ENCODE results near the gene NUP210L.
"Not testable (repeated sequence)": the region's sequence is repeated elsewhere in the genome, so short reads cannot be mapped to it uniquely, and the experiment has no call there.

The NUP210L gene

GRCh38 chr1:154097873-154098272 is 57.0 kb downstream of the NUP210L start:
- DNase-seq (ENCODE audit: low read depth), result no peak

- DNase-seq (ENCODE audit: low read depth), result no peak
Observed at GRCh38 chr1:154095456-154096060, 59.3 kb downstream of the NUP210L start.

GRCh38 chr1:154094411-154094810 is 60.5 kb downstream of the NUP210L start:
- DNase-seq (ENCODE audit: low read depth), result no peak

GRCh38 chr1:154093699-154094098 is 61.2 kb downstream of the NUP210L start:
- DNase-seq (ENCODE audit: low read depth), result no peak

GRCh38 chr1:154091706-154092105 is 63.2 kb downstream of the NUP210L start:
- DNase-seq (ENCODE audit: low read depth), result no peak

GRCh38 chr1:154087574-154087973 is 67.3 kb downstream of the NUP210L start:
- no peak for DNase-seq (ENCODE audit: low read depth)

- not testable (repeated sequence) for DNase-seq (ENCODE audit: low read depth)
Observed at GRCh38 chr1:154083057-154083456, 71.8 kb downstream of the NUP210L start.

- no peak for DNase-seq (ENCODE audit: low read depth)
Observed at GRCh38 chr1:154081386-154082126, 73.3 kb downstream of the NUP210L start.

GRCh38 chr1:154076413-154076812 is 78.5 kb downstream of the NUP210L start:
- DNase-seq (ENCODE audit: low read depth), result no peak

GRCh38 chr1:154075746-154076145 is 79.1 kb downstream of the NUP210L start:
- no peak for DNase-seq (ENCODE audit: low read depth)

- no peak for DNase-seq (ENCODE audit: low read depth)
Observed at GRCh38 chr1:154062309-154062708, 92.6 kb downstream of the NUP210L start.

GRCh38 chr1:154047436-154047835 is 107.4 kb downstream of the NUP210L start:
- not testable (repeated sequence) for DNase-seq (ENCODE audit: low read depth)

GRCh38 chr1:154033697-154034096 is 121.2 kb downstream of the NUP210L start:
- DNase-seq (ENCODE audit: low read depth), result not testable (repeated sequence)

- DNase-seq (ENCODE audit: low read depth), result no peak
Observed at GRCh38 chr1:154019940-154020339, 134.9 kb downstream of the NUP210L start.

- DNase-seq (ENCODE audit: low read depth), result no peak
Observed at GRCh38 chr1:154019269-154019668, 135.6 kb downstream of the NUP210L start.

- DNase-seq (ENCODE audit: low read depth), result no peak
Observed at GRCh38 chr1:154014154-154014907, 140.5 kb downstream of the NUP210L start.

GRCh38 chr1:154012543-154012942 is 142.3 kb downstream of the NUP210L start:
- DNase-seq (ENCODE audit: low read depth), result not testable (repeated sequence)

GRCh38 chr1:154012129-154012528 is 142.7 kb downstream of the NUP210L start:
- DNase-seq (ENCODE audit: low read depth), result no peak

- no peak for DNase-seq (ENCODE audit: low read depth)
Observed at GRCh38 chr1:154006136-154006535, 148.7 kb downstream of the NUP210L start.

GRCh38 chr1:154000420-154000819 is 154.5 kb downstream of the NUP210L start:
- DNase-seq (ENCODE audit: low read depth), result no peak

GRCh38 chr1:153996882-153997281 is 158.0 kb downstream of the NUP210L start:
- DNase-seq (ENCODE audit: low read depth), result not testable (repeated sequence)

GRCh38 chr1:153995640-153996039 is 159.2 kb downstream of the NUP210L start:
- no peak for DNase-seq (ENCODE audit: low read depth)

- no peak for DNase-seq (ENCODE audit: low read depth)
Observed at GRCh38 chr1:153995202-153995601, 159.7 kb downstream of the NUP210L start.

Data from activated T-cell treated with anti-CD3 and anti-CD28 coated beads for 24 hours (primary cell).